Liver (tissue), 9 donors: Measurements from ENCODE around the gene MTG1. TPM values are rescaled to one million over a fixed set of nuclear protein-coding genes. Genes with fewer than 3 reads are reported as not detected.
A peak's percentile ranks its signal among the peaks of the same experiment; 100 is the strongest.

ENCODE experiments used
- DNase-seq: peaks from one replicate; pipeline ENCODE4 v3.0.0-alpha.2; 2017; ENCODE audit warnings: low spot score
- H3K27ac ChIP-seq, 2 donors: one replicate each; pipeline ENCODE4 v1.7.0; 2013; ENCODE audit warnings: inconsistent platforms in 2 of 2, low read length in 2 of 2, control low read depth in 1 of 2, low read depth in 1 of 2, mild to moderate bottlenecking in 1 of 2
- H3K27me3 ChIP-seq, 4 donors: one replicate each; pipeline versions ENCODE4 v1.6.1 to v1.7.0; 2013; ENCODE audit warnings: low read length in 3 of 4, inconsistent platforms in 1 of 4, mild to moderate bottlenecking in 1 of 4, moderate library complexity in 1 of 4; ENCODE audit not compliant: control insufficient read depth in 4 of 4, insufficient read depth in 4 of 4
- H3K36me3 ChIP-seq, 4 donors: one replicate each; pipeline versions ENCODE4 v1.6.1 to v1.7.0; 2013; ENCODE audit warnings: low read length in 3 of 4, mild to moderate bottlenecking in 3 of 4, low read depth in 1 of 4, moderate library complexity in 1 of 4; ENCODE audit not compliant: control insufficient read depth in 4 of 4, insufficient read depth in 3 of 4
- H3K4me1 ChIP-seq, 4 donors: one replicate each; pipeline versions ENCODE4 v1.6.1 to v1.7.0; 2013; ENCODE audit warnings: low read length in 3 of 4, mild to moderate bottlenecking in 3 of 4, moderate library complexity in 1 of 4; ENCODE audit not compliant: control insufficient read depth in 4 of 4, insufficient read depth in 4 of 4
- H3K4me3 ChIP-seq, 3 donors: one replicate each; pipeline versions ENCODE4 v1.6.1 to v1.7.0; 2013; ENCODE audit warnings: low read length in 3 of 3, control low read depth in 1 of 3, low read depth in 1 of 3, mild to moderate bottlenecking in 1 of 3
- H3K9ac ChIP-seq, 2 donors: one replicate each; pipeline ENCODE4 v1.7.0; 2013; ENCODE audit warnings: low read length in 2 of 2, mild to moderate bottlenecking in 2 of 2, moderate library complexity in 2 of 2, control low read depth in 1 of 2, low read depth in 1 of 2
- H3K9me3 ChIP-seq, 4 donors: one replicate each; pipeline versions ENCODE4 v1.6.1 to v1.7.0; 2013; ENCODE audit warnings: low read length in 3 of 4; ENCODE audit not compliant: control insufficient read depth in 4 of 4
- FOXA1 ChIP-seq: IDR thresholded peaks from 2 replicates; pipeline ENCODE4 v1.6.1; 2016; ENCODE audit warnings: antibody characterized with exemption
- FOXA2 ChIP-seq: IDR thresholded peaks from 2 replicates; pipeline ENCODE4 v1.6.1; 2016; ENCODE audit warnings: antibody characterized with exemption
- GABPA ChIP-seq, 2 donors: IDR thresholded peaks in 1 of 2; conservative IDR thresholded peaks in 1 of 2; 2 replicates each; pipeline ENCODE4 v1.6.1; 2016; ENCODE audit warnings: antibody characterized with exemption in 2 of 2, mild to moderate bottlenecking in 1 of 2, moderate library complexity in 1 of 2
- HNF4A ChIP-seq, 2 donors: conservative IDR thresholded peaks; 2 replicates each; pipeline ENCODE4 v1.6.1; 2016; ENCODE audit warnings: antibody characterized with exemption in 2 of 2, mild to moderate bottlenecking in 2 of 2
- JUND ChIP-seq, 2 donors: IDR thresholded peaks; 2 replicates each; pipeline ENCODE4 v1.6.1; 2016; ENCODE audit warnings: antibody characterized with exemption in 2 of 2
- NR2F2 ChIP-seq: IDR thresholded peaks from 2 replicates; pipeline ENCODE4 v1.6.1; 2016; ENCODE audit warnings: antibody characterized with exemption
- RAD21 ChIP-seq, 2 donors: IDR thresholded peaks; 2 replicates each; pipeline ENCODE4 v1.6.1; 2016; ENCODE audit warnings: antibody characterized with exemption in 2 of 2, mild to moderate bottlenecking in 2 of 2
- RXRA ChIP-seq, 2 donors: IDR thresholded peaks; 2 replicates each; pipeline ENCODE4 v1.6.1; 2017 to 2018; ENCODE audit warnings: antibody characterized with exemption in 2 of 2, mild to moderate bottlenecking in 1 of 2
- SP1 ChIP-seq: IDR thresholded peaks from 2 replicates; pipeline ENCODE4 v1.6.1; 2018; ENCODE audit warnings: antibody characterized with exemption, mild to moderate bottlenecking
- TAF1 ChIP-seq: conservative IDR thresholded peaks from 2 replicates; pipeline ENCODE4 v1.6.1; 2016; ENCODE audit warnings: antibody characterized with exemption, mild to moderate bottlenecking
- WGBS: extraction: QIAGEN DNeasy Blood & Tissue Kit; methylation state at CpG from one replicate; pipeline ENCODE4 v1.1.7; 2013; 5-methylcytosine and 5-hydroxymethylcytosine counted together
- polyA plus RNA-seq, 2 donors: library from polyadenylated mRNA; stranded (reverse) in 1 of 2; unstranded in 1 of 2; fragments of 200-250 nt in 1 of 2; fragments of >200 nt in 1 of 2; fragmentation: Nextera tagmentation in 1 of 2; extraction: Ambion mirVana in 1 of 2; gene quantifications; one replicate each; pipeline versions ENCODE4 v1.2.1 to v1.2.3, GENCODE V29; 2013 to 2015
- total RNA-seq, 2 donors: library from RNA; depleted of rRNA; stranded (reverse); fragments of >200 nt; gene quantifications; one replicate each; pipeline ENCODE4 v1.2.3, GENCODE V29; 2014
- TF ChIP-seq, protein P1 (sequence below): IDR thresholded peaks from 2 replicates; pipeline ENCODE4 v1.6.1; 2016; ENCODE audit warnings: antibody characterized with exemption
- TF ChIP-seq, protein P2 (sequence below): IDR thresholded peaks from 2 replicates; pipeline ENCODE4 v1.6.1; 2016; ENCODE audit warnings: antibody characterized with exemption
- TF ChIP-seq, protein P3 (sequence below): IDR thresholded peaks from 2 replicates; pipeline ENCODE4 v1.6.1; 2016; ENCODE audit warnings: antibody characterized with exemption
- TF ChIP-seq, protein P4 (sequence below): fragments of 150-350 bp; IDR thresholded peaks from 2 replicates; pipeline ENCODE4 v1.5.1; 2017; ENCODE audit warnings: improper control_type of control experiment, low read depth, low read length; ENCODE audit not compliant: missing input control
- donor health status: healthy.
- donor health status: healthy.
- donor health status: healthy.
- donor health status: healthy.
- donor health status: healthy.

The MTG1 gene
- total and polyA plus RNA-seq, 4 donors, result 19.4 to 70.6 (median 38.2) TPM

DNA sequence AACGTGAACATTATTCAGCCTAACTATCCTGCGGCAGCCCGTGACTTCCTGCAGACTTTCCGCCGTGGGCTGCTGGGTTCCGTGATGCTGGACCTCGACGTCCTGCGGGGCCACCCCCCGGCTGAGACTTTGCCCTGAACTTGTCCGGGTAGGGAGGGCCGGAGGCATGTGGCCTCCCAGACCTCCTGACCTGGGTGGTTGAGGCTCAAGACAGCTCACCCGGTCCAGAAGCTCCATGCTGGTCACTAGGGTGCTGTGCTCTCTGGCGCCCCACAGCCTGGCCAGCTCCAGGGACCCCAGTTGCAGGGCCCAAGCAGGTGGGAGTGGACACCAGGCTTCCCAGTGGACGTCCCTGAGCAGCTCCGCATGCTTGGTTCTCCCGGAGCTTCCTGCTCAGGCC, 26.1 kb downstream of the MTG1 start (continued):
- TF ChIP-seq, protein P1, sequence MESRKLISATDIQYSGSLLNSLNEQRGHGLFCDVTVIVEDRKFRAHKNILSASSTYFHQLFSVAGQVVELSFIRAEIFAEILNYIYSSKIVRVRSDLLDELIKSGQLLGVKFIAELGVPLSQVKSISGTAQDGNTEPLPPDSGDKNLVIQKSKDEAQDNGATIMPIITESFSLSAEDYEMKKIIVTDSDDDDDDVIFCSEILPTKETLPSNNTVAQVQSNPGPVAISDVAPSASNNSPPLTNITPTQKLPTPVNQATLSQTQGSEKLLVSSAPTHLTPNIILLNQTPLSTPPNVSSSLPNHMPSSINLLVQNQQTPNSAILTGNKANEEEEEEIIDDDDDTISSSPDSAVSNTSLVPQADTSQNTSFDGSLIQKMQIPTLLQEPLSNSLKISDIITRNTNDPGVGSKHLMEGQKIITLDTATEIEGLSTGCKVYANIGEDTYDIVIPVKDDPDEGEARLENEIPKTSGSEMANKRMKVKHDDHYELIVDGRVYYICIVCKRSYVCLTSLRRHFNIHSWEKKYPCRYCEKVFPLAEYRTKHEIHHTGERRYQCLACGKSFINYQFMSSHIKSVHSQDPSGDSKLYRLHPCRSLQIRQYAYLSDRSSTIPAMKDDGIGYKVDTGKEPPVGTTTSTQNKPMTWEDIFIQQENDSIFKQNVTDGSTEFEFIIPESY, result no peak
- TF ChIP-seq RXRA (IDR thresholded peaks at IDR 0.05), result no peak
- no peak for TF ChIP-seq GABPA (IDR thresholded peaks at IDR 0.05 in 1 of 2, conservative IDR thresholded peaks at IDR 0.05 in 1 of 2)
- TF ChIP-seq JUND (IDR thresholded peaks at IDR 0.05), result no peak
- no peak for TF ChIP-seq FOXA2
- TF ChIP-seq, protein P2, sequence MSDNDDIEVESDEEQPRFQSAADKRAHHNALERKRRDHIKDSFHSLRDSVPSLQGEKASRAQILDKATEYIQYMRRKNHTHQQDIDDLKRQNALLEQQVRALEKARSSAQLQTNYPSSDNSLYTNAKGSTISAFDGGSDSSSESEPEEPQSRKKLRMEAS, result no peak
- TF ChIP-seq FOXA1, result no peak
- no peak for TF ChIP-seq RAD21 (IDR thresholded peaks at IDR 0.05)
- TF ChIP-seq SP1, result no peak

DNA sequence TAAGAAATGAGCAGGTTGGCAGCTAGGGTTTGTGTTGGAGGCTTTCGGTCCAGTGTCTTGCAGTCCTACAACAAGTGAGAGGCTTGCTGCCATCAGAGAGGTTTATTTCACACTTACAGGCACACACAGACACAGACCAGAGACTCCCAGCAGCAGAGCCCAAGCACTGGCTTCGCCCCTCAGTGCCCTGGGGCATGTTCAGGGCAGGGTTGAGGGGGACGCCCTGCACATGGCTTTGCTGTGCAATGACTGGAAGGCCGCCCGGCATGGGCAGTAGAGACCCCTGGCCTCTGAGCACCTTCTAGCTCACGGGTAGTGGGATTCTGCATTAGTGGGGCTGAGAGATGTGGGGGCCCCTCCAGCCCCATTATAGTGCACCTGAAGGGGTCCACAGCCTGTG, 26.6 kb downstream of the MTG1 start:
- Histone ChIP-seq H3K9ac (no peak overlapping the region), H3K27me3 (peaks cover 0 to 3% (median 0%) of the 10 kb centered on the region in 4 donors), H3K4me3 (no peak overlapping the region), H3K27ac (no peak overlapping the region), H3K36me3 (peaks cover 0 to 11% (median 7%) of the 10 kb centered on the region in 4 donors), H3K4me1 (peaks cover 0 to 10% (median 4%) of the 10 kb centered on the region in 4 donors), H3K9me3 (no peaks in the 10 kb centered on the region)
- DNase-seq, result no peak
- TF ChIP-seq JUND (IDR thresholded peaks at IDR 0.05) (no peak), RAD21 (IDR thresholded peaks at IDR 0.05) (no peak)
- TF ChIP-seq, protein P3, sequence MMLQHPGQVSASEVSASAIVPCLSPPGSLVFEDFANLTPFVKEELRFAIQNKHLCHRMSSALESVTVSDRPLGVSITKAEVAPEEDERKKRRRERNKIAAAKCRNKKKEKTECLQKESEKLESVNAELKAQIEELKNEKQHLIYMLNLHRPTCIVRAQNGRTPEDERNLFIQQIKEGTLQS, result no peak
- WGBS, result 94% methylated on average over 6 of the region's 6 CpGs

DNA sequence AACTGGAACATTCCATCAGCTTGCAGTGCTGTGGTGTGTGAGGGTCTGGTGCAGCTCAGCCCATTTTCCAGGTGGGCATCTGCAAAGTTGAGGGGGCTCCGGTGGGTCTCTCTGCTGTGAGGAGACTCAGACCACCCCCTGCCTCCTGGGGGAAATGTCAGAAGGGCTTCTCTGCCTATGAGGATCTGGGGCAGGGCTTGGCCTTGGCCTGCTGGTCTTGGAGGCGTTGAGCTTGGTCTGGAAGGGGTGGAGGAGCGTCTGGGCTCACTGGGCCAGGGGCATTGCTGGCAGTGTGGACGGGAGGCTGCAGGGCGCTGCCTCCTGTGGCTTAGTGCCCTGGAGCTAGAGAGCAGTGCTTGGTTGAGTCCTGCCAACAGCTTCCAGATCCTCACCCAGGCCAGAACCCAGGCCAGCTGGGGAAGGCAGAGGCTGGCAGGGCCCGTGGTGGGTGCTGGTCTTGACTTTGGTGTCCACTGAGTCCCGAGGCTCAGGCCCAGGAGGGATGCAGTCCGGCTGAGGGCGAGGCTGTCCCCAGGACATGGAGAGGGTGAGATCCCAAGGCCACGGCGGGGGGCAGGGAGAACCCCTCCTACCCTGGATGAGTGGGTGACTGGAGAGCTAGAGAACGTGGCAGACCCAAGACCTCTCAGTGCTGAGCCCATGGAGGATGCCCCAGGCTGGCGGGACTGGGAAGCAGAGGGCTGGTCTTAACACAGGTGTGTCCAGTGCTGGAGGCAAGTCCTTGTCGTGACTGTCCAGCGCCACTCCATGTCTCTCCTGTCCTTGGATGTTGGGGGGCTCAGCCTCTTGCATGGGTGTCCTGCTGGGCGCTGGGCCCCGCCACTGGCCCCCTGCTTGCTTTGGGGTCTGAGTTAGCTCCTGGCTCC, 27.6 kb downstream of the MTG1 start:
- Histone ChIP-seq H3K9me3 (no peaks in the 10 kb centered on the region), H3K36me3 (peaks cover 0 to 10% (median 7%) of the 10 kb centered on the region in 4 donors), H3K4me3 (no peak overlapping the region), H3K27me3 (peaks cover 0 to 3% (median 0%) of the 10 kb centered on the region in 4 donors), H3K4me1 (peaks cover 0 to 10% (median 4%) of the 10 kb centered on the region in 4 donors), H3K9ac (no peak overlapping the region), H3K27ac (no peak overlapping the region)
- TF ChIP-seq, protein P3, result no peak
- TF ChIP-seq NR2F2 (no peak), SP1 (no peak), RXRA (IDR thresholded peaks at IDR 0.05) (no peak), HNF4A (conservative IDR thresholded peaks at IDR 0.05) (no peak), FOXA1 (no peak), TAF1 (no peak)
- TF ChIP-seq, protein P2, result no peak
- TF ChIP-seq, protein P4, sequence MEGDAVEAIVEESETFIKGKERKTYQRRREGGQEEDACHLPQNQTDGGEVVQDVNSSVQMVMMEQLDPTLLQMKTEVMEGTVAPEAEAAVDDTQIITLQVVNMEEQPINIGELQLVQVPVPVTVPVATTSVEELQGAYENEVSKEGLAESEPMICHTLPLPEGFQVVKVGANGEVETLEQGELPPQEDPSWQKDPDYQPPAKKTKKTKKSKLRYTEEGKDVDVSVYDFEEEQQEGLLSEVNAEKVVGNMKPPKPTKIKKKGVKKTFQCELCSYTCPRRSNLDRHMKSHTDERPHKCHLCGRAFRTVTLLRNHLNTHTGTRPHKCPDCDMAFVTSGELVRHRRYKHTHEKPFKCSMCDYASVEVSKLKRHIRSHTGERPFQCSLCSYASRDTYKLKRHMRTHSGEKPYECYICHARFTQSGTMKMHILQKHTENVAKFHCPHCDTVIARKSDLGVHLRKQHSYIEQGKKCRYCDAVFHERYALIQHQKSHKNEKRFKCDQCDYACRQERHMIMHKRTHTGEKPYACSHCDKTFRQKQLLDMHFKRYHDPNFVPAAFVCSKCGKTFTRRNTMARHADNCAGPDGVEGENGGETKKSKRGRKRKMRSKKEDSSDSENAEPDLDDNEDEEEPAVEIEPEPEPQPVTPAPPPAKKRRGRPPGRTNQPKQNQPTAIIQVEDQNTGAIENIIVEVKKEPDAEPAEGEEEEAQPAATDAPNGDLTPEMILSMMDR, result no peak
- WGBS, result 91% methylated on average over 16 of the region's 17 CpGs
- peak; percentile 32 for DNase-seq
